ENCODE results near the gene SLC28A3. TPM values are rescaled to one million over a fixed set of nuclear protein-coding genes. Genes with fewer than 3 reads are reported as not detected.

Gene SLC28A3
- total RNA-seq, 1 donor from 2014 or later: 0.27 TPM

GRCh38 chr9:84310883-84311282, 29.7 kb downstream of the SLC28A3 start:
- intact Hi-C loops (cut with DNase I): no loop called here
- no peak for DNase-seq (ENCODE audit: low spot score)
- ATAC-seq: no peak

GRCh38 chr9:84305497-84306131, 34.9 kb downstream of the SLC28A3 start:
- ATAC-seq (no peak), DNase-seq (ENCODE audit: low spot score) (no peak)
- intact Hi-C loops (cut with DNase I): no loop called here

- ATAC-seq (peak; percentile 87), DNase-seq (ENCODE audit: low spot score) (no peak)
- intact Hi-C loops (cut with DNase I): no loop called here
These were observed 36.4 kb downstream of the SLC28A3 start for GRCh38 chr9:84304166-84304565.

GRCh38 chr9:84303061-84303460, 37.5 kb downstream of the SLC28A3 start:
- no peak for DNase-seq (ENCODE audit: low spot score)
- intact Hi-C loops (cut with DNase I): no loop called here
- no peak for ATAC-seq

GRCh38 chr9:84301851-84302250, 38.7 kb downstream of the SLC28A3 start:
- DNase-seq (ENCODE audit: low spot score): no peak
- intact Hi-C loops (cut with DNase I): no loop called here
- ATAC-seq: no peak

- no peak for DNase-seq (ENCODE audit: low spot score)
- intact Hi-C loops (cut with DNase I): no loop called here
- no peak for ATAC-seq
These were observed 40.3 kb downstream of the SLC28A3 start for GRCh38 chr9:84300271-84300670.

- DNase-seq (ENCODE audit: low spot score): no peak
- ATAC-seq: no peak
- intact Hi-C loops (cut with DNase I): no loop called here
These were observed 43.3 kb downstream of the SLC28A3 start for GRCh38 chr9:84297162-84297821.

GRCh38 chr9:84296146-84296843, 44.3 kb downstream of the SLC28A3 start:
- intact Hi-C loops (cut with DNase I): no loop called here
- no peak for ATAC-seq
- DNase-seq (ENCODE audit: low spot score): no peak

- intact Hi-C loops (cut with DNase I): no loop called here
- ATAC-seq: no peak
- DNase-seq (ENCODE audit: low spot score): no peak
These were observed 46.2 kb downstream of the SLC28A3 start for GRCh38 chr9:84294241-84294950.

- DNase-seq (ENCODE audit: low spot score) (no peak), ATAC-seq (no peak)
- intact Hi-C loops (cut with DNase I): no loop called here
These were observed 47.4 kb downstream of the SLC28A3 start for GRCh38 chr9:84293001-84293798.

- intact Hi-C loops (cut with DNase I): no loop called here
- no peak for DNase-seq (ENCODE audit: low spot score)
- no peak for ATAC-seq
These were observed 55.2 kb downstream of the SLC28A3 start for GRCh38 chr9:84285381-84285780.

GRCh38 chr9:84283946-84284345, 56.6 kb downstream of the SLC28A3 start:
- DNase-seq (ENCODE audit: low spot score) (no peak), ATAC-seq (no peak)
- intact Hi-C loops (cut with DNase I): no loop called here

GRCh38 chr9:84278130-84278529, 62.4 kb downstream of the SLC28A3 start:
- no peak for ATAC-seq
- no peak for DNase-seq (ENCODE audit: low spot score)
- intact Hi-C loops (cut with DNase I): no loop called here

GRCh38 chr9:84277646-84278045, 62.9 kb downstream of the SLC28A3 start:
- intact Hi-C loops (cut with DNase I): no loop called here
- ATAC-seq: no peak
- no peak for DNase-seq (ENCODE audit: low spot score)

- DNase-seq (ENCODE audit: low spot score) (no peak), ATAC-seq (no peak)
- intact Hi-C loops (cut with DNase I): no loop called here
These were observed 63.8 kb downstream of the SLC28A3 start for GRCh38 chr9:84276741-84277140.

GRCh38 chr9:84271921-84272556, 68.5 kb downstream of the SLC28A3 start:
- DNase-seq (ENCODE audit: low spot score): no peak
- intact Hi-C loops (cut with DNase I): no loop called here
- ATAC-seq: peak; percentile 54

- DNase-seq (ENCODE audit: low spot score) (peak; percentile 67), ATAC-seq (peak; percentile 96)
- intact Hi-C loops (cut with DNase I): no loop called here
These were observed 69.0 kb downstream of the SLC28A3 start for GRCh38 chr9:84271531-84271900.

GRCh38 chr9:84270847-84271530, 69.6 kb downstream of the SLC28A3 start:
- no peak for DNase-seq (ENCODE audit: low spot score)
- intact Hi-C loops (cut with DNase I): no loop called here
- ATAC-seq: no peak
